Trophoblast cell (in vitro differentiated cells and primary cell): ENCODE measurements around the gene SEMA6D.

Experiments
- DNase-seq, 2 donors: peaks; one replicate each; pipeline ENCODE4 v3.0.0-alpha.2; 2016
- H2AFZ ChIP-seq: 2 replicates; pipeline ENCODE4 v1.6.1; 2013; ENCODE audit warnings: low read length, moderate library complexity, mild to moderate bottlenecking; ENCODE audit not compliant: insufficient read depth, poor library complexity
- H2AK5ac ChIP-seq: 2 replicates; pipeline ENCODE4 v1.6.1; 2013; ENCODE audit warnings: mild to moderate bottlenecking, low read length
- H2BK120ac ChIP-seq: 2 replicates; pipeline ENCODE4 v1.6.1; 2013; ENCODE audit warnings: low read length, mild to moderate bottlenecking, moderate library complexity; ENCODE audit not compliant: insufficient read depth, poor library complexity
- H2BK12ac ChIP-seq: 2 replicates; pipeline ENCODE4 v1.6.1; 2013; ENCODE audit warnings: mild to moderate bottlenecking, low read length, moderate library complexity
- H2BK5ac ChIP-seq: 2 replicates; pipeline ENCODE4 v1.6.1; 2013; ENCODE audit warnings: low read length, low read depth, moderate library complexity, mild to moderate bottlenecking; ENCODE audit not compliant: poor library complexity
- H3K14ac ChIP-seq: 2 replicates; pipeline ENCODE4 v1.6.1; 2013; ENCODE audit warnings: mild to moderate bottlenecking, low read length
- H3K18ac ChIP-seq: 2 replicates; pipeline ENCODE4 v1.6.1; 2013; ENCODE audit warnings: mild to moderate bottlenecking, low read length
- H3K23ac ChIP-seq: 2 replicates; pipeline ENCODE4 v1.6.1; 2013; ENCODE audit warnings: low read length
- H3K27ac ChIP-seq: 2 replicates; pipeline ENCODE4 v1.5.1; 2013; ENCODE audit warnings: low read depth, mild to moderate bottlenecking, inconsistent platforms, low read length, moderate library complexity
- H3K27me3 ChIP-seq: 2 replicates; pipeline ENCODE4 v1.6.1; 2013; ENCODE audit warnings: inconsistent platforms, mild to moderate bottlenecking, low read length, moderate library complexity; ENCODE audit not compliant: insufficient read depth
- H3K36me3 ChIP-seq, 2 experiments: 1 replicate in 1 of 2; 2 replicates in 1 of 2; pipeline ENCODE4 v1.6.1; 2013; ENCODE audit warnings: low read length in 2 of 2, mild to moderate bottlenecking in 2 of 2, moderate library complexity in 1 of 2; ENCODE audit not compliant: insufficient read depth in 2 of 2, control insufficient read depth in 1 of 2
- H3K4ac ChIP-seq: 2 replicates; pipeline ENCODE4 v1.6.1; 2013; ENCODE audit warnings: low read depth, mild to moderate bottlenecking, low read length, moderate library complexity
- H3K4me1 ChIP-seq, 2 experiments: 1 replicate in 1 of 2; 2 replicates in 1 of 2; pipeline ENCODE4 v1.6.1; 2013; ENCODE audit warnings: low read length in 2 of 2, mild to moderate bottlenecking in 2 of 2, moderate library complexity in 1 of 2; ENCODE audit not compliant: insufficient read depth in 2 of 2, control insufficient read depth in 1 of 2
- H3K4me2 ChIP-seq: 2 replicates; pipeline ENCODE4 v1.6.1; 2013; ENCODE audit warnings: inconsistent platforms, mild to moderate bottlenecking, low read length, moderate library complexity
- H3K4me3 ChIP-seq: 2 replicates; pipeline ENCODE4 v1.5.1; 2013; ENCODE audit warnings: mild to moderate bottlenecking, low read depth, low read length, inconsistent platforms
- H3K79me1 ChIP-seq: one replicate; pipeline ENCODE4 v1.6.1; 2013; ENCODE audit warnings: low read length
- H3K79me2 ChIP-seq: 2 replicates; pipeline ENCODE4 v1.6.1; 2013; ENCODE audit warnings: low read length, mild to moderate bottlenecking; ENCODE audit not compliant: control insufficient read depth, insufficient read depth, poor library complexity
- H3K9ac ChIP-seq: 2 replicates; pipeline ENCODE4 v1.6.1; 2013; ENCODE audit warnings: mild to moderate bottlenecking, low read length
- H3K9me3 ChIP-seq: 2 replicates; pipeline ENCODE4 v1.6.1; 2013; ENCODE audit warnings: low read depth, mild to moderate bottlenecking, control low read depth, inconsistent platforms, low read length; ENCODE audit not compliant: insufficient read depth
- H4K12ac ChIP-seq: 2 replicates; pipeline ENCODE4 v1.6.1; 2013; ENCODE audit warnings: low read depth, mild to moderate bottlenecking, low read length, moderate library complexity
- H4K8ac ChIP-seq: 2 replicates; pipeline ENCODE4 v1.6.1; 2013; ENCODE audit warnings: low read depth, mild to moderate bottlenecking, low read length, moderate library complexity
- H4K91ac ChIP-seq: one replicate; pipeline ENCODE4 v1.6.1; 2013; ENCODE audit warnings: low read depth, mild to moderate bottlenecking, low read length, moderate library complexity
- WGBS: extraction: QIAGEN DNeasy Blood & Tissue Kit; methylation state at CpG from one replicate; pipeline ENCODE4 v1.1.7; 2013; ENCODE audit warnings: missing lambda C conversion rate; ENCODE audit not compliant: insufficient read length, insufficient coverage; ENCODE audit errors: extremely low coverage; 5-methylcytosine and 5-hydroxymethylcytosine counted together

Gene SEMA6D

DNA sequence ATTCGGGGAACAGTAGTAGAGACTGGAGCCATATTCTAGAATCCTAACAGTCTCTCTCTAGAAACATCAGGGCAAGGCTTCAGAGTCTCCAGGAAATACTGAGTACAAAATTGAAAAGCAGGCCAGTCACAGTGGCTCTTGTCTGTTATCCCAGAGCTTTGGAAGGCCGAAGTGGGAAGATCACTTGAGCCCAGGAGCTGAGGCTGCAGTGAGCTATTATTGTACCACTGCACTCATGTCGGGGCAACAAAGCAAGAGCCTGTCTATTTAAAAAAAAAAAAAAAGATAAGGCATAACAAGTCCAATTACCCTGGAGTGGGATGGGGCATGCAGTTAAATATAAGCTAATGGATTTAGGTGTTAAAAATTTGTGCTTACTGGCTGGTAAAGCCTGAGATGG is 79.0 kb downstream of the SEMA6D start:
- H3K9me3 ChIP-seq: no peaks in the 10 kb centered on the region
- no CpG with 5 or more reads among the region's 3 CpGs for WGBS
- H3K23ac ChIP-seq: no peak overlapping the region

GRCh38 chr15:47796830-47797229 is 79.5 kb downstream of the SEMA6D start:
- Histone ChIP-seq H4K8ac (no peak overlapping the region), H3K27me3 (no peaks in the 10 kb centered on the region), H3K79me1 (no peaks in the 10 kb centered on the region), H3K4me3 (no peak overlapping the region), H2BK12ac (no peak overlapping the region), H3K79me2 (no peaks in the 10 kb centered on the region), H3K4ac (no peak overlapping the region), H3K4me1 (no peaks in the 10 kb centered on the region), H2AFZ (no peak overlapping the region), H2BK5ac (no peak overlapping the region), H3K23ac (no peak overlapping the region), H3K9ac (no peak overlapping the region), H2AK5ac (no peak overlapping the region), H3K9me3 (no peaks in the 10 kb centered on the region), H4K12ac (no peak overlapping the region), H2BK120ac (no peak overlapping the region), H3K4me2 (no peak overlapping the region), H4K91ac (no peak overlapping the region), H3K27ac (no peak overlapping the region), H3K14ac (no peak overlapping the region), H3K36me3 (no peaks in the 10 kb centered on the region), H3K18ac (no peak overlapping the region)
- no peak for DNase-seq
- WGBS: no CpG with 5 or more reads among the region's 3 CpGs

More for the DNA sequence above, 79.0 kb downstream of the SEMA6D start:
- no peak overlapping the region for H3K18ac ChIP-seq
- H4K8ac ChIP-seq: no peak overlapping the region
- H3K79me2 ChIP-seq: no peaks in the 10 kb centered on the region
- H4K12ac ChIP-seq: no peak overlapping the region
- no peaks in the 10 kb centered on the region for H3K27me3 ChIP-seq
- DNase-seq: no peak
- H3K14ac ChIP-seq: no peak overlapping the region
- no peak overlapping the region for H4K91ac ChIP-seq
- no peaks in the 10 kb centered on the region for H3K36me3 ChIP-seq
- no peaks in the 10 kb centered on the region for H3K79me1 ChIP-seq
- H3K4ac ChIP-seq: no peak overlapping the region
- no peaks in the 10 kb centered on the region for H3K4me1 ChIP-seq
- H3K4me2 ChIP-seq: no peak overlapping the region
- H3K27ac ChIP-seq: no peak overlapping the region
- H2AK5ac ChIP-seq: no peak overlapping the region
- H2BK5ac ChIP-seq: no peak overlapping the region
- H2BK120ac ChIP-seq: no peak overlapping the region
- no peak overlapping the region for H3K9ac ChIP-seq
- H3K4me3 ChIP-seq: no peak overlapping the region
- H2AFZ ChIP-seq: no peak overlapping the region
- H2BK12ac ChIP-seq: no peak overlapping the region

GRCh38 chr15:47801522-47801921 is 84.2 kb downstream of the SEMA6D start:
- Histone ChIP-seq H2BK12ac (no peak overlapping the region), H3K27ac (no peak overlapping the region), H3K23ac (no peak overlapping the region), H3K4me3 (no peak overlapping the region), H3K4me1 (no peaks in the 10 kb centered on the region), H2BK5ac (no peak overlapping the region), H4K12ac (no peak overlapping the region), H3K4me2 (no peak overlapping the region), H3K36me3 (no peaks in the 10 kb centered on the region), H4K8ac (no peak overlapping the region), H3K27me3 (no peaks in the 10 kb centered on the region), H3K14ac (no peak overlapping the region), H3K18ac (no peak overlapping the region), H3K79me1 (no peaks in the 10 kb centered on the region), H3K4ac (no peak overlapping the region), H4K91ac (no peak overlapping the region), H2AK5ac (no peak overlapping the region), H3K79me2 (no peaks in the 10 kb centered on the region), H3K9me3 (no peaks in the 10 kb centered on the region), H3K9ac (no peak overlapping the region), H2BK120ac (no peak overlapping the region), H2AFZ (no peak overlapping the region)
- DNase-seq: no peak
- WGBS: no CpG with 5 or more reads among the region's 3 CpGs

DNA sequence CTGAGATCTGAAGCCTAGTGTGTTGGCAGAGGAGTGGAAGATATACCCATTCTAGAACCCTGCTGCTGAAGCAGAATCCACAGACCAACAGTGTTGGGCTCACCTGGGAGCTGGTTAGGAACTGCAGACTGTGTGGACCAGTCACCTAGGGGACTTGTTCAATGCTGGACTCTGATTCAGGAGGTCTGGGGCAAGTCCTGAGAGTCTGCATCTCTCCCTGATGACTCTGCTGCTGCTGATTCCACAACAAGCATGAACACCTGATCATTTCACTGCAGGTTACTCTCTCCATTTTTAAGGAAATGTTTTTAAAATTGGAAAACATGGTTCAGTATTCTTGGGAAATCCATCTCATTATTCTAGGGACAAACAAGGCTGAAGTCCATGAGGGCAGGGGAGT is 84.9 kb downstream of the SEMA6D start:
- Histone ChIP-seq H3K9ac (no peak overlapping the region), H3K23ac (no peak overlapping the region), H3K36me3 (no peaks in the 10 kb centered on the region), H2AK5ac (no peak overlapping the region), H3K9me3 (no peaks in the 10 kb centered on the region), H3K14ac (no peak overlapping the region), H3K4me2 (no peak overlapping the region), H2BK12ac (no peak overlapping the region), H2AFZ (no peak overlapping the region), H3K18ac (no peak overlapping the region), H2BK5ac (no peak overlapping the region), H3K4me3 (no peak overlapping the region), H3K79me2 (no peaks in the 10 kb centered on the region), H4K8ac (no peak overlapping the region), H3K4ac (no peak overlapping the region), H4K12ac (no peak overlapping the region), H2BK120ac (no peak overlapping the region), H3K4me1 (no peaks in the 10 kb centered on the region), H3K27me3 (no peaks in the 10 kb centered on the region), H4K91ac (no peak overlapping the region), H3K27ac (no peak overlapping the region), H3K79me1 (no peaks in the 10 kb centered on the region)
- DNase-seq: no peak
